DND-41 (cell line): Measurements from ENCODE around the gene ASCC2.

Experiments
- ATAC-seq: fragments of 200-7000 bp; cut with Tn5 transposase; 3 replicates; pipeline ENCODE4 v1.9.1; 2021; ENCODE audit warnings: low read depth; ENCODE audit not compliant: insufficient read depth
- DNase-seq: peaks from one replicate; pipeline ENCODE4 v3.0.0-alpha.2; 2020
- H2AFZ ChIP-seq: 2 replicates; pipeline ENCODE4 v1.6.0; 2012; ENCODE audit warnings: low read depth, low read length
- H3K27ac ChIP-seq: 2 replicates; pipeline ENCODE4 v1.5.1; 2012; ENCODE audit warnings: low read length, inconsistent platforms
- H3K27me3 ChIP-seq: fragments of 200-600 bp; sonication (generic); 2 replicates; pipeline ENCODE4 v1.6.0; 2012; ENCODE audit warnings: low read length, mild to moderate bottlenecking, inconsistent platforms; ENCODE audit not compliant: insufficient read depth, poor library complexity
- H3K36me3 ChIP-seq: 2 replicates; pipeline ENCODE4 v1.5.1; 2012; ENCODE audit warnings: low read length, inconsistent platforms; ENCODE audit not compliant: insufficient read depth
- H3K4me1 ChIP-seq: 2 replicates; pipeline ENCODE4 v1.5.1; 2012; ENCODE audit warnings: mild to moderate bottlenecking, low read length; ENCODE audit not compliant: insufficient read depth
- H3K4me2 ChIP-seq: 2 replicates; pipeline ENCODE4 v1.6.0; 2012; ENCODE audit warnings: mild to moderate bottlenecking, moderate library complexity, low read length, inconsistent platforms; ENCODE audit not compliant: insufficient read depth
- H3K4me3 ChIP-seq, 2 experiments: fragments of 200-600 bp in 1 of 2; shearing (Covaris generic) in 1 of 2; 2 replicates each; pipeline ENCODE4 v1.5.1; 2012 to 2016; ENCODE audit warnings: inconsistent platforms in 2 of 2, low read length in 2 of 2, mild to moderate bottlenecking in 2 of 2, low read depth in 1 of 2, moderate library complexity in 1 of 2
- H3K79me2 ChIP-seq: 2 replicates; pipeline ENCODE4 v1.6.0; 2012; ENCODE audit warnings: low read length, inconsistent platforms; ENCODE audit not compliant: insufficient read depth
- H3K9ac ChIP-seq: 2 replicates; pipeline ENCODE4 v1.6.0; 2012; ENCODE audit warnings: low read depth, mild to moderate bottlenecking, inconsistent platforms, low read length, moderate library complexity
- H3K9me3 ChIP-seq: 2 replicates; pipeline ENCODE4 v1.5.1; 2012; ENCODE audit warnings: low read length, moderate library complexity, mild to moderate bottlenecking, inconsistent platforms; ENCODE audit not compliant: insufficient read depth, severe bottlenecking
- H4K20me1 ChIP-seq: 2 replicates; pipeline ENCODE4 v1.6.0; 2012; ENCODE audit warnings: low read length; ENCODE audit not compliant: insufficient read depth
- CTCF ChIP-seq: IDR thresholded peaks from 2 replicates; pipeline ENCODE4 v1.5.1; 2012; ENCODE audit warnings: borderline replicate concordance, low read length, moderate library complexity, mild to moderate bottlenecking; ENCODE audit not compliant: poor library complexity, severe bottlenecking; ENCODE audit errors: extremely low read depth
- EZH2 ChIP-seq: IDR thresholded peaks from 3 replicates; pipeline ENCODE4 v1.6.1; 2012; ENCODE audit warnings: borderline replicate concordance, low read depth, mild to moderate bottlenecking, moderate library complexity, low read length, inconsistent platforms; ENCODE audit not compliant: severe bottlenecking

The ASCC2 gene

GRCh38 chr22:29825578-29825977 lies 12.5 kb downstream of the ASCC2 start:
- H3K36me3 ChIP-seq: peaks cover 75% of the 10 kb centered on the region

GRCh38 chr22:29824677-29825076 lies 13.4 kb downstream of the ASCC2 start:
- no peak overlapping the region for H3K27ac ChIP-seq
- TF ChIP-seq CTCF (no peak), EZH2 (no peak)
- no peaks in the 10 kb centered on the region for H3K27me3 ChIP-seq
- H3K36me3 ChIP-seq: peaks cover 68% of the 10 kb centered on the region
- H3K9ac ChIP-seq: no peak overlapping the region
- H3K4me1 ChIP-seq: no peaks in the 10 kb centered on the region
- H2AFZ ChIP-seq: no peak overlapping the region
- H3K4me2 ChIP-seq: no peak overlapping the region
- ATAC-seq (no peak), DNase-seq (no peak)
- H3K4me3 ChIP-seq: no peak overlapping the region
- peaks cover 3% of the 10 kb centered on the region; the same call in 1 of the 2 replicates for H4K20me1 ChIP-seq
- H3K9me3 ChIP-seq: no peaks in the 10 kb centered on the region
- no peaks in the 10 kb centered on the region; the same call in 1 of the 2 replicates for H3K79me2 ChIP-seq

More at GRCh38 chr22:29825578-29825977, 12.5 kb downstream of the ASCC2 start:
- Histone ChIP-seq H3K9me3 (no peaks in the 10 kb centered on the region), H3K79me2 (no peaks in the 10 kb centered on the region; the same call in 1 of the 2 replicates), H3K4me1 (no peaks in the 10 kb centered on the region), H4K20me1 (peaks cover 6% of the 10 kb centered on the region; the same call in 1 of the 2 replicates), H2AFZ (no peak overlapping the region), H3K4me3 (no peak overlapping the region), H3K27ac (no peak overlapping the region), H3K9ac (no peak overlapping the region), H3K4me2 (no peak overlapping the region), H3K27me3 (no peaks in the 10 kb centered on the region)
- TF ChIP-seq CTCF (no peak), EZH2 (no peak)
- DNase-seq: no peak
- ATAC-seq: no peak

- H4K20me1 ChIP-seq: no peaks in the 10 kb centered on the region
- no peaks in the 10 kb centered on the region for H3K9me3 ChIP-seq
- H3K27me3 ChIP-seq: no peaks in the 10 kb centered on the region
- no peak overlapping the region for H3K27ac ChIP-seq
- H2AFZ ChIP-seq: no peak overlapping the region
- DNase-seq (no peak), ATAC-seq (no peak)
- H3K4me2 ChIP-seq: no peak overlapping the region
- peaks cover 79% of the 10 kb centered on the region for H3K36me3 ChIP-seq
- no peak for TF ChIP-seq EZH2
- H3K79me2 ChIP-seq: no peaks in the 10 kb centered on the region
- no peaks in the 10 kb centered on the region for H3K4me1 ChIP-seq
- no peak overlapping the region for H3K4me3 ChIP-seq
- no peak overlapping the region for H3K9ac ChIP-seq
Observed at GRCh38 chr22:29821291-29822016, 16.6 kb downstream of the ASCC2 start.

GRCh38 chr22:29820961-29821290 lies 17.1 kb downstream of the ASCC2 start:
- ATAC-seq: no peak
- Histone ChIP-seq H2AFZ (no peak overlapping the region), H3K4me1 (no peaks in the 10 kb centered on the region), H3K4me3 (no peak overlapping the region), H4K20me1 (no peaks in the 10 kb centered on the region), H3K4me2 (no peak overlapping the region), H3K9ac (no peak overlapping the region), H3K36me3 (peaks cover 84% of the 10 kb centered on the region), H3K9me3 (no peaks in the 10 kb centered on the region), H3K27me3 (no peaks in the 10 kb centered on the region), H3K27ac (no peak overlapping the region), H3K79me2 (no peaks in the 10 kb centered on the region)
- DNase-seq: no peak
- TF ChIP-seq EZH2 (no peak), CTCF (no peak)
